OCI-LY1 (cell line): ENCODE measurements around the gene DNASE2.

Source experiments
- H2AFZ ChIP-seq: fragments of 200-600 bp; sonication (generic), shearing (Covaris generic); 2 replicates; pipeline ENCODE4 v1.6.0; 2014; ENCODE audit warnings: antibody characterized with exemption, mild to moderate bottlenecking, low read length
- H3F3A ChIP-seq: fragments of 200-600 bp; sonication (generic), shearing (Covaris generic); 2 replicates; pipeline ENCODE4 v1.6.0; 2014; ENCODE audit warnings: mild to moderate bottlenecking, antibody characterized with exemption, low read length, moderate library complexity; ENCODE audit not compliant: insufficient read depth
- H3K27ac ChIP-seq: fragments of 200-600 bp; sonication (generic); 2 replicates; pipeline ENCODE4 v1.5.1; 2014; ENCODE audit warnings: low read length, mixed run types, mild to moderate bottlenecking, low read depth; ENCODE audit not compliant: poor library complexity, severe bottlenecking
- H3K27me3 ChIP-seq: fragments of 200-600 bp; sonication (generic); 2 replicates; pipeline ENCODE4 v1.6.0; 2014; ENCODE audit warnings: antibody characterized with exemption, mild to moderate bottlenecking, low read length, moderate library complexity; ENCODE audit not compliant: insufficient read depth
- H3K36me3 ChIP-seq: fragments of 200-600 bp; sonication (generic); 2 replicates; pipeline ENCODE4 v1.6.1; 2014; ENCODE audit warnings: mild to moderate bottlenecking, antibody characterized with exemption, low read length, moderate library complexity, mixed read lengths; ENCODE audit not compliant: insufficient read depth
- H3K4me1 ChIP-seq: fragments of 200-600 bp; sonication (generic); 2 replicates; pipeline ENCODE4 v1.5.1; 2014; ENCODE audit warnings: mild to moderate bottlenecking, low read length, moderate library complexity; ENCODE audit not compliant: insufficient read depth, severe bottlenecking
- H3K4me2 ChIP-seq: fragments of 200-600 bp; sonication (generic), shearing (Covaris generic); 2 replicates; pipeline ENCODE4 v1.6.1; 2014; ENCODE audit warnings: low read length
- H3K4me3 ChIP-seq: fragments of 200-600 bp; sonication (generic); 2 replicates; pipeline ENCODE4 v1.5.1; 2014; ENCODE audit warnings: low read length, low read depth, mild to moderate bottlenecking, mixed read lengths; ENCODE audit not compliant: poor library complexity, severe bottlenecking
- H3K79me2 ChIP-seq: fragments of 200-600 bp; shearing (Covaris generic); 2 replicates; pipeline ENCODE4 v1.6.1; 2016; ENCODE audit warnings: mixed run types, low read length, mixed read lengths; ENCODE audit not compliant: insufficient read depth
- H3K9ac ChIP-seq: fragments of 200-600 bp; sonication (generic), shearing (Covaris generic); 2 replicates; pipeline ENCODE4 v1.6.1; 2014; ENCODE audit warnings: mild to moderate bottlenecking, low read length, mixed read lengths
- H3K9me2 ChIP-seq: fragments of 200-600 bp; sonication (generic), shearing (Covaris generic); 2 replicates; pipeline ENCODE4 v1.6.1; 2014; ENCODE audit warnings: low read depth, mild to moderate bottlenecking, low read length, mixed read lengths
- H3K9me3 ChIP-seq: fragments of 200-600 bp; shearing (Covaris generic); 2 replicates; pipeline ENCODE4 v1.6.1; 2014; ENCODE audit warnings: low read length, mixed read lengths
- H4K20me1 ChIP-seq: fragments of 200-600 bp; sonication (generic), shearing (Covaris generic); 2 replicates; pipeline ENCODE4 v1.6.0; 2016; ENCODE audit warnings: mild to moderate bottlenecking, low read length; ENCODE audit not compliant: insufficient read depth
- CTCF ChIP-seq: fragments of 200-600 bp; sonication (generic), shearing (Covaris generic); IDR thresholded peaks from 2 replicates; pipeline ENCODE4 v1.5.1; 2017; ENCODE audit warnings: mild to moderate bottlenecking, antibody characterized with exemption, low read length, moderate library complexity, mixed read lengths
- EZH2 ChIP-seq: fragments of 200-600 bp; sonication (generic), shearing (Covaris generic); IDR thresholded peaks from 2 replicates; pipeline ENCODE4 v1.8.0; 2017; ENCODE audit warnings: borderline replicate concordance, mixed run types, mild to moderate bottlenecking, antibody characterized with exemption, low read length, moderate library complexity, mixed read lengths

The DNASE2 gene

GRCh38 chr19:12859546-12859945 is 21.7 kb downstream of the DNASE2 start:
- H3K9me3 ChIP-seq, result no peaks in the 10 kb centered on the region
- H2AFZ ChIP-seq, result no peak overlapping the region
- peaks cover 32% of the 10 kb centered on the region for H3K36me3 ChIP-seq
- no peak overlapping the region for H3K27ac ChIP-seq
- no peaks in the 10 kb centered on the region for H3F3A ChIP-seq
- H3K4me1 ChIP-seq, result no peaks in the 10 kb centered on the region
- no peaks in the 10 kb centered on the region for H3K79me2 ChIP-seq
- H3K27me3 ChIP-seq, result no peaks in the 10 kb centered on the region
- H4K20me1 ChIP-seq, result no peaks in the 10 kb centered on the region
- TF ChIP-seq CTCF (no peak), EZH2 (no peak)
- H3K4me2 ChIP-seq, result no peak overlapping the region
- H3K9me2 ChIP-seq, result no peaks in the 10 kb centered on the region
- no peak overlapping the region for H3K9ac ChIP-seq
- H3K4me3 ChIP-seq, result no peak overlapping the region

GRCh38 chr19:12858041-12858928 is 23.0 kb downstream of the DNASE2 start:
- no peak overlapping the region for H2AFZ ChIP-seq
- TF ChIP-seq EZH2 (no peak), CTCF (no peak)
- H3K36me3 ChIP-seq, result peaks cover 37% of the 10 kb centered on the region
- H4K20me1 ChIP-seq, result no peaks in the 10 kb centered on the region
- no peak overlapping the region for H3K9ac ChIP-seq
- no peaks in the 10 kb centered on the region for H3K9me2 ChIP-seq
- H3K27ac ChIP-seq, result no peak overlapping the region
- no peaks in the 10 kb centered on the region for H3K27me3 ChIP-seq
- no peaks in the 10 kb centered on the region for H3K79me2 ChIP-seq
- H3K4me1 ChIP-seq, result no peaks in the 10 kb centered on the region
- H3F3A ChIP-seq, result no peaks in the 10 kb centered on the region
- H3K4me2 ChIP-seq, result no peak overlapping the region
- no peaks in the 10 kb centered on the region for H3K9me3 ChIP-seq
- no peak overlapping the region for H3K4me3 ChIP-seq

GRCh38 chr19:12856653-12857052 is 24.6 kb downstream of the DNASE2 start:
- H2AFZ ChIP-seq, result no peak overlapping the region
- no peaks in the 10 kb centered on the region for H3K4me1 ChIP-seq
- H3K36me3 ChIP-seq, result peaks cover 45% of the 10 kb centered on the region
- H4K20me1 ChIP-seq, result no peaks in the 10 kb centered on the region
- no peak overlapping the region for H3K9ac ChIP-seq
- no peaks in the 10 kb centered on the region for H3K79me2 ChIP-seq
- H3K9me3 ChIP-seq, result no peaks in the 10 kb centered on the region
- H3K27me3 ChIP-seq, result no peaks in the 10 kb centered on the region
- no peak overlapping the region for H3K27ac ChIP-seq
- H3K4me2 ChIP-seq, result no peak overlapping the region
- TF ChIP-seq CTCF (no peak), EZH2 (no peak)
- H3F3A ChIP-seq, result no peaks in the 10 kb centered on the region
- H3K4me3 ChIP-seq, result no peak overlapping the region
- no peaks in the 10 kb centered on the region for H3K9me2 ChIP-seq
